Measurements from ENCODE around the gene MACROH2A2. TPM values are rescaled to one million over a fixed set of nuclear protein-coding genes. Genes with fewer than 3 reads are reported as not detected.
"Not testable (repeated sequence)": the region's sequence is repeated elsewhere in the genome, so short reads cannot be mapped to it uniquely, and the experiment has no call there.

Gene MACROH2A2
- total and polyA plus RNA-seq, 2 donors: 10.7 to 12.9 TPM

DNA sequence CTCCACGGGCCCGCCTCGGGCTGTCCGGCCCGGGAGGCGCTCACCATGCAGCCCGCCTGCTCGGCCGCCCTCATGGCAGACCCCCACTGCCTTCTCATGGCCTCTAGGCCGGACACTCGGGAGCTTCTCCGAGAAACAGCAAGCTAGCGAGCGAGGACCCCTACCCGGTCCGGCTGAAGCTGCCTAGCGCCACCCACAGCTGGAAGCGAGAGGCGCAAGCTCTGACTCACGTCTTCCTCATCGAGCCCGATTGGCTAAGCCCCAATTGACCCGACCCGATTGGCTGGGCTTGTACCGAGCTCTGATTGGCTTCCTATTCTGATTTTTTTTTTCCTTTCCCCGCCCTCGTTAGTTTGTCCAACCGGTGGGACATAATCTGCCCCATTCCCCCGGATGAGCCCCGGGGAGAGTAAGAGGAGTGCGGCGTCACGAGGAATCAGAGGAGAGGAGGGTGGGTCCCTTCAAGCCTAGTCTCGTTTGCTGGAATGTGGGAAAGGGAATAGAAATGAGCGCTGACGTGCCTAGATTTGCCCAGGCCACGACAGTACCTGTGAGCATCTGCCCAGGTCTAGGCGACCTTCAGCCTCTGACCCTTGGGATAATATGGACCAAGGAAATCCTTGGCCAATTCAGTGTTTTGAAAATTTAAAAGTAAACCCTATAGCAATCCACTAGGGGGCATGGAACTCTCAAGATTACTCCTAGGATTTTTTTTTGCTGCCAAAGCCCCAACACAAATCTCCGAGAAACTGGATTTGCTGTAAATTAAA lies 94.0 kb downstream of the MACROH2A2 start, which contains the start of gene TYSND1:
Gene TYSND1 (minus strand): TSS at position 212 of the 770 bp plus-strand sequence. CDS start 114 bp downstream, at position 98.
- Histone ChIP-seq H3K4me3 (ENCODE audit: low read length in 2 of 2) (peak within 1 kb of the TSS; percentile 67 to 72), H3K27ac (ENCODE audit: low read depth in 1 of 2, low read length in 1 of 2) (peak within 1 kb of the TSS; percentile 94), H3K27me3 (ENCODE audit: control insufficient read depth in 2 of 2, insufficient read depth in 1 of 2, low read length in 1 of 2) (no peaks in the 10 kb centered on the region), H3K4me1 (ENCODE audit: control insufficient read depth in 2 of 2, insufficient read depth in 2 of 2, low read length in 2 of 2) (peaks cover 3 to 20% of the 10 kb centered on the region in 2 donors), H3K36me3 (ENCODE audit: control insufficient read depth in 2 of 2, insufficient read depth in 2 of 2, low read length in 1 of 2) (peaks cover 22 to 33% of the 10 kb centered on the region in 2 donors), H3K9me3 (ENCODE audit: control insufficient read depth in 2 of 2, insufficient read depth in 1 of 2, low read length in 1 of 2) (no peaks in the 10 kb centered on the region)
- 2% methylated on average over 39 of the region's 39 CpGs for WGBS
- peak; percentile 85 to 97 (median 91) for DNase-seq (ENCODE audit: low read depth in 6 of 9, low spot score in 9 of 9)

DNA sequence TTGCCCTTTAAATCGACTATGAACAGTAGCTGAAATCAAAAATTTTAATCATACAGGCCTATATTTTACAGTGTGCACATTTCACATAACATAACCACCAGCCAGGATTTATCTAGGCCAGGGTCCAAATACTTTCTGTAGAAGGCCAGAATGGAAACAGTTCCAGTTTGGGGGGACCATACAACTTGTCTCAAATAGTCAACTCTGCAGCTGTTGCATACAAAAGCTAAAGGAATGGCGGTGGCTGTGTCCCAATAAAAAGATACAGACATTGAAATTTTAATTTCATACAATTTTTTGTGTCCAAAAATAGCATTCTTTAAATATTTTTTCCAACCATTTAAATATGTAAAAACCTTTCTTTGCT lies 94.6 kb downstream of the MACROH2A2 start:
- peaks cover 28 to 38% of the 10 kb centered on the region in 2 donors for H3K36me3 ChIP-seq (ENCODE audit: control insufficient read depth in 2 of 2, insufficient read depth in 2 of 2, low read length in 1 of 2)
- H3K9me3 ChIP-seq (ENCODE audit: control insufficient read depth in 2 of 2, insufficient read depth in 1 of 2, low read length in 1 of 2): no peaks in the 10 kb centered on the region
- peak overlapping the region; percentile 15 to 94 for H3K27ac ChIP-seq (ENCODE audit: low read depth in 1 of 2, low read length in 1 of 2)
- no peak for DNase-seq (ENCODE audit: low read depth in 6 of 9, low spot score in 9 of 9)
- 55% methylated on average over 2 of the region's 2 CpGs for WGBS
- peaks cover 3 to 20% of the 10 kb centered on the region in 2 donors for H3K4me1 ChIP-seq (ENCODE audit: control insufficient read depth in 2 of 2, insufficient read depth in 2 of 2, low read length in 2 of 2)
- peak overlapping the region in 1 of 2 donors; percentile 67 for H3K4me3 ChIP-seq (ENCODE audit: low read length in 2 of 2)
- H3K27me3 ChIP-seq (ENCODE audit: control insufficient read depth in 2 of 2, insufficient read depth in 1 of 2, low read length in 1 of 2): no peaks in the 10 kb centered on the region

DNA sequence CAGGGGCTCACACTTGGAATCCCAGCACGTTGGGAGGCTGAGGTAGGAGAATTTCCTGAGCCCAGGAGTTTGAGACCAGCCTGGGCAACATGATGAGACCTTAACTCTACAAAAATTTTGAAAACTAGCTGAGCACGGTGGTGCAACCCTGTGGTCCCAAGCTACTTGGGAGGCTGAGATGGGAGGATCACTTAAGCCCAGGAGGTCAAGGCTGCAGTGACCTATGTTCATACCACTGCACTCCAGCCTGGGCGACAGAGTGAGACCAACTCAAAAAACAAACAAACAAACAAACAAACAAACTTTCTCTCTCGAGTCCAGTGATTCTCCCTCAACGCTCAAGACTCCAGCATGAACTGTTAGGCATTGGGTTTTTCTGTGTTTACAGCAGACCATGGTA lies 95.9 kb downstream of the MACROH2A2 start:
- DNase-seq (ENCODE audit: low read depth in 6 of 9, low spot score in 9 of 9): no peak
- 97% methylated on average over 5 of the region's 5 CpGs for WGBS
- peaks cover 3 to 20% of the 10 kb centered on the region in 2 donors for H3K4me1 ChIP-seq (ENCODE audit: control insufficient read depth in 2 of 2, insufficient read depth in 2 of 2, low read length in 2 of 2)
- peaks cover 26 to 50% of the 10 kb centered on the region in 2 donors for H3K36me3 ChIP-seq (ENCODE audit: control insufficient read depth in 2 of 2, insufficient read depth in 2 of 2, low read length in 1 of 2)
- no peaks in the 10 kb centered on the region for H3K27me3 ChIP-seq (ENCODE audit: control insufficient read depth in 2 of 2, insufficient read depth in 1 of 2, low read length in 1 of 2)
- no peak overlapping the region for H3K4me3 ChIP-seq (ENCODE audit: low read length in 2 of 2)
- H3K9me3 ChIP-seq (ENCODE audit: control insufficient read depth in 2 of 2, insufficient read depth in 1 of 2, low read length in 1 of 2): no peaks in the 10 kb centered on the region
- H3K27ac ChIP-seq (ENCODE audit: low read depth in 1 of 2, low read length in 1 of 2): no peak overlapping the region

GRCh38 chr10:70155255-70155838 lies 102.7 kb downstream of the MACROH2A2 start:
- H3K36me3 ChIP-seq (ENCODE audit: control insufficient read depth in 2 of 2, insufficient read depth in 2 of 2, low read length in 1 of 2): peaks cover 47 to 91% of the 10 kb centered on the region in 2 donors
- no peak for DNase-seq (ENCODE audit: low read depth in 6 of 9, low spot score in 9 of 9)
- H3K4me1 ChIP-seq (ENCODE audit: control insufficient read depth in 2 of 2, insufficient read depth in 2 of 2, low read length in 2 of 2): no peaks in the 10 kb centered on the region
- no peaks in the 10 kb centered on the region for H3K9me3 ChIP-seq (ENCODE audit: control insufficient read depth in 2 of 2, insufficient read depth in 1 of 2, low read length in 1 of 2)
- no peaks in the 10 kb centered on the region for H3K27me3 ChIP-seq (ENCODE audit: control insufficient read depth in 2 of 2, insufficient read depth in 1 of 2, low read length in 1 of 2)
- WGBS: 81% methylated on average over 3 of the region's 3 CpGs
- no peak overlapping the region for H3K27ac ChIP-seq (ENCODE audit: low read depth in 1 of 2, low read length in 1 of 2)
- H3K4me3 ChIP-seq (ENCODE audit: low read length in 2 of 2): no peak overlapping the region

GRCh38 chr10:70158113-70158512 lies 105.5 kb downstream of the MACROH2A2 start:
- Histone ChIP-seq H3K4me1 (ENCODE audit: control insufficient read depth in 2 of 2, insufficient read depth in 2 of 2, low read length in 2 of 2) (peaks cover 1 to 8% of the 10 kb centered on the region in 2 donors), H3K4me3 (ENCODE audit: low read length in 2 of 2) (no peak overlapping the region), H3K27me3 (ENCODE audit: control insufficient read depth in 2 of 2, insufficient read depth in 1 of 2, low read length in 1 of 2) (no peaks in the 10 kb centered on the region), H3K36me3 (ENCODE audit: control insufficient read depth in 2 of 2, insufficient read depth in 2 of 2, low read length in 1 of 2) (peaks cover 41 to 76% of the 10 kb centered on the region in 2 donors), H3K9me3 (ENCODE audit: control insufficient read depth in 2 of 2, insufficient read depth in 1 of 2, low read length in 1 of 2) (no peaks in the 10 kb centered on the region), H3K27ac (ENCODE audit: low read depth in 1 of 2, low read length in 1 of 2) (no peak overlapping the region)
- 96% methylated on average over 2 of the region's 2 CpGs for WGBS
- no peak for DNase-seq (ENCODE audit: low read depth in 6 of 9, low spot score in 9 of 9)

DNA sequence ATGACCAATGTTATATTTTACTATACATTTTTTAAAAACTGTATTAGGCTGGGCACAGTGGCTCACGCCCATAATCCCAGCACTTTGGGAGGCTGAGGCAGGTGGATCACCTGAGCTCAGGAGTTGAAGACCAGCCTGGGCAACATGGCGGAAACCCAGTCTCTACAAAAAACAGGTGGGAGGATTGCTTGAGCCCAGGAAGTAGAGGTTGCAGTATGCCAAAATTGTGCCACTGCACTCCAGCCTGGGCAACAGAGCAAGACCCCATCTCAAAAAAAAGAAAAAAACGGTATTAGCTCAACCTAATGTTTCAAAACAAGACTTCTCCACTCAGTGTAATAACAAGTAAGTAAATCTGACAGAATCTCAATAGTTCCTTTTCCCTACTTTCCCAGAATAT lies 106.7 kb downstream of the MACROH2A2 start:
- WGBS: 96% methylated on average over 3 of the region's 3 CpGs

DNA sequence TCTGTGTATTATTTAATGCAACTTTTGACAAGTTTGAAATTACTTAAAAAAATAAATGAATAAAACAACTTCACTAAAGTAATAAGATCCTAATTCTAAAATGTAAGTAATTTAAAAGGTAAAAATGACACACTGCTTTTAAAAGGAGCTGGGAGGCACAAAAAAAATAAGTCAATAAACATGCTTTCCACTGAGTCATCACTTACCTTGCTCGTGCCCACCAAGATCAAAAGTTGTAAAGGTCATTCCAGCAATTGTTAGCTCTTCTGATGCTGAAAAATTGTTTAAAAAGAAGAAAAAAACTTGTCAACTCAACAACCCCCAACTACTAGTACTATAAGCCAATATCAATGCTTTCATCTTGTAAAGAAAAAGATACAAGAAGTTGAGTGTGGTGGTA lies 108.2 kb downstream of the MACROH2A2 start:
- no peaks in the 10 kb centered on the region for H3K27me3 ChIP-seq (ENCODE audit: control insufficient read depth in 2 of 2, insufficient read depth in 1 of 2, low read length in 1 of 2)
- WGBS: 90% methylated on average over 1 of the region's 1 CpG
- H3K36me3 ChIP-seq (ENCODE audit: control insufficient read depth in 2 of 2, insufficient read depth in 2 of 2, low read length in 1 of 2): peaks cover 27 to 53% of the 10 kb centered on the region in 2 donors
- H3K4me1 ChIP-seq (ENCODE audit: control insufficient read depth in 2 of 2, insufficient read depth in 2 of 2, low read length in 2 of 2): peaks cover 12 to 13% of the 10 kb centered on the region in 2 donors
- H3K27ac ChIP-seq (ENCODE audit: low read depth in 1 of 2, low read length in 1 of 2): no peak overlapping the region
- H3K4me3 ChIP-seq (ENCODE audit: low read length in 2 of 2): no peak overlapping the region
- no peak for DNase-seq (ENCODE audit: low read depth in 6 of 9, low spot score in 9 of 9)
- no peaks in the 10 kb centered on the region for H3K9me3 ChIP-seq (ENCODE audit: control insufficient read depth in 2 of 2, insufficient read depth in 1 of 2, low read length in 1 of 2)

More for the DNA sequence above, 106.7 kb downstream of the MACROH2A2 start:
- Histone ChIP-seq H3K4me1 (ENCODE audit: control insufficient read depth in 2 of 2, insufficient read depth in 2 of 2, low read length in 2 of 2) (peaks cover 11 to 13% of the 10 kb centered on the region in 2 donors), H3K36me3 (ENCODE audit: control insufficient read depth in 2 of 2, insufficient read depth in 2 of 2, low read length in 1 of 2) (peaks cover 37 to 64% of the 10 kb centered on the region in 2 donors)
- DNase-seq (ENCODE audit: low read depth in 6 of 9, low spot score in 9 of 9); H3K27ac ChIP-seq (ENCODE audit: low read depth in 1 of 2, low read length in 1 of 2); H3K9me3 ChIP-seq (ENCODE audit: control insufficient read depth in 2 of 2, insufficient read depth in 1 of 2, low read length in 1 of 2); H3K4me3 ChIP-seq (ENCODE audit: low read length in 2 of 2); H3K27me3 ChIP-seq (ENCODE audit: control insufficient read depth in 2 of 2, insufficient read depth in 1 of 2, low read length in 1 of 2): not testable (repeated sequence)
